SK-N-SH treated with all-trans-retinoic acid at 6 μM for 48 hours (cell line): ENCODE measurements around the gene ASIC3.

Experiments used
- ARNTL ChIP-seq: fragments of 450-650 bp; formaldehyde crosslinking; IDR thresholded peaks from 2 replicates; pipeline ENCODE4 v1.5.0; 2020; ENCODE audit warnings: low read depth, mild to moderate bottlenecking, moderate library complexity, borderline replicate concordance
- ESRRG ChIP-seq: fragments of 250-450 bp; sonication (Bioruptor Pico); IDR thresholded peaks from 2 replicates; pipeline ENCODE4 v1.6.1; 2021; ENCODE audit warnings: mild to moderate bottlenecking
- PATZ1 ChIP-seq: fragments of 250-450 bp; sonication (Bioruptor Pico); IDR thresholded peaks from 2 replicates; pipeline ENCODE4 v1.8.0; 2020; ENCODE audit warnings: mild to moderate bottlenecking, moderate library complexity, borderline replicate concordance
- PPARA ChIP-seq: fragments of 250-450 bp; sonication (Bioruptor Pico); IDR thresholded peaks from 2 replicates; pipeline ENCODE4 v1.5.0; 2020; ENCODE audit warnings: mild to moderate bottlenecking, borderline replicate concordance
- RARB ChIP-seq: fragments of 250-450 bp; sonication (Bioruptor Pico); IDR thresholded peaks from 2 replicates; pipeline ENCODE4 v1.8.0; 2021; ENCODE audit warnings: mild to moderate bottlenecking, moderate library complexity
- SNAI2 ChIP-seq: fragments of 250-450 bp; sonication (Bioruptor Pico); IDR thresholded peaks from 2 replicates; pipeline ENCODE4 v1.5.0; 2020; ENCODE audit warnings: mild to moderate bottlenecking, moderate library complexity
- ZNF70 ChIP-seq: fragments of 450-650 bp; formaldehyde crosslinking; IDR thresholded peaks from 2 replicates; pipeline ENCODE4 v1.5.0; 2020; ENCODE audit warnings: mild to moderate bottlenecking, moderate library complexity
- ZNF8 ChIP-seq: fragments of 450-650 bp; formaldehyde crosslinking; IDR thresholded peaks from 2 replicates; pipeline ENCODE4 v1.5.0; 2020; ENCODE audit warnings: mild to moderate bottlenecking, moderate library complexity
- TF ChIP-seq, protein P1 (sequence below): fragments of 250-450 bp; sonication (Bioruptor Pico); IDR thresholded peaks from 2 replicates; pipeline ENCODE4 v1.5.0; 2020; ENCODE audit warnings: mild to moderate bottlenecking, moderate library complexity
- TF ChIP-seq, protein P2 (sequence below): fragments of 250-450 bp; sonication (Bioruptor Pico); IDR thresholded peaks from 2 replicates; pipeline ENCODE4 v1.5.1; 2020; ENCODE audit warnings: low read depth, mild to moderate bottlenecking, moderate library complexity
- TF ChIP-seq, protein P3 (sequence below): fragments of 250-450 bp; sonication (Bioruptor Pico); IDR thresholded peaks from 2 replicates; pipeline ENCODE4 v1.5.1; 2021; ENCODE audit warnings: mild to moderate bottlenecking, moderate library complexity

DNA sequence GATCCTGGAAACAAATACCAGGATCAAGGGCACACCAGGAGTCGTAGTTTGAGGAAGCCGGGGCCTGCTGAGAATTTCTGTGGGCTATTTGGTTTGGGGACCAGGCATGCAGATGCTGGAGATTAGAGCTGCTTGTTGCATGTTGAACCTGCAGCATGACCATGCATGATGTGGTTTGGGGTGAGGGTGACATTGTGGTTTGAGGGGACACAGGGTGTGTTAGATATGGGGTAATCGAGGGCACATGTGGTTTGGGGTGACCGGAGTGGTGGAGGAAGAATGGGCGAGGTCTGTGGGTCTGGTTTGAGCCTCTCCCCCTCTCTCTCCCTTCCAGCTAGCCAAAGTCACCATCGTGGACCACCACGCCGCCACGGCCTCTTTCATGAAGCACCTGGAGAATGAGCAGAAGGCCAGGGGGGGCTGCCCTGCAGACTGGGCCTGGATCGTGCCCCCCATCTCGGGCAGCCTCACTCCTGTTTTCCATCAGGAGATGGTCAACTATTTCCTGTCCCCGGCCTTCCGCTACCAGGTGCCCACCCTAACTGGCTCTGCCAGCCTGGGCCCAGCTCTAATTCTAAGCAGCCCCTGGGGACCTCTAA, 47.3 kb upstream of the ASIC3 start:
- TF ChIP-seq SNAI2 (CRISPR knock-in tag), result no peak
- no peak for TF ChIP-seq ESRRG (CRISPR knock-in tag)
- no peak for TF ChIP-seq PATZ1
- TF ChIP-seq ARNTL (CRISPR knock-in tag), result no peak
- TF ChIP-seq RARB (CRISPR knock-in tag), result no peak
- no peak for TF ChIP-seq PPARA (CRISPR knock-in tag)
- TF ChIP-seq, protein P1, sequence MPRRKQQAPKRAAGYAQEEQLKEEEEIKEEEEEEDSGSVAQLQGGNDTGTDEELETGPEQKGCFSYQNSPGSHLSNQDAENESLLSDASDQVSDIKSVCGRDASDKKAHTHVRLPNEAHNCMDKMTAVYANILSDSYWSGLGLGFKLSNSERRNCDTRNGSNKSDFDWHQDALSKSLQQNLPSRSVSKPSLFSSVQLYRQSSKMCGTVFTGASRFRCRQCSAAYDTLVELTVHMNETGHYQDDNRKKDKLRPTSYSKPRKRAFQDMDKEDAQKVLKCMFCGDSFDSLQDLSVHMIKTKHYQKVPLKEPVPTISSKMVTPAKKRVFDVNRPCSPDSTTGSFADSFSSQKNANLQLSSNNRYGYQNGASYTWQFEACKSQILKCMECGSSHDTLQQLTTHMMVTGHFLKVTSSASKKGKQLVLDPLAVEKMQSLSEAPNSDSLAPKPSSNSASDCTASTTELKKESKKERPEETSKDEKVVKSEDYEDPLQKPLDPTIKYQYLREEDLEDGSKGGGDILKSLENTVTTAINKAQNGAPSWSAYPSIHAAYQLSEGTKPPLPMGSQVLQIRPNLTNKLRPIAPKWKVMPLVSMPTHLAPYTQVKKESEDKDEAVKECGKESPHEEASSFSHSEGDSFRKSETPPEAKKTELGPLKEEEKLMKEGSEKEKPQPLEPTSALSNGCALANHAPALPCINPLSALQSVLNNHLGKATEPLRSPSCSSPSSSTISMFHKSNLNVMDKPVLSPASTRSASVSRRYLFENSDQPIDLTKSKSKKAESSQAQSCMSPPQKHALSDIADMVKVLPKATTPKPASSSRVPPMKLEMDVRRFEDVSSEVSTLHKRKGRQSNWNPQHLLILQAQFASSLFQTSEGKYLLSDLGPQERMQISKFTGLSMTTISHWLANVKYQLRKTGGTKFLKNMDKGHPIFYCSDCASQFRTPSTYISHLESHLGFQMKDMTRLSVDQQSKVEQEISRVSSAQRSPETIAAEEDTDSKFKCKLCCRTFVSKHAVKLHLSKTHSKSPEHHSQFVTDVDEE (CRISPR knock-in tag), result no peak
- TF ChIP-seq, protein P2, sequence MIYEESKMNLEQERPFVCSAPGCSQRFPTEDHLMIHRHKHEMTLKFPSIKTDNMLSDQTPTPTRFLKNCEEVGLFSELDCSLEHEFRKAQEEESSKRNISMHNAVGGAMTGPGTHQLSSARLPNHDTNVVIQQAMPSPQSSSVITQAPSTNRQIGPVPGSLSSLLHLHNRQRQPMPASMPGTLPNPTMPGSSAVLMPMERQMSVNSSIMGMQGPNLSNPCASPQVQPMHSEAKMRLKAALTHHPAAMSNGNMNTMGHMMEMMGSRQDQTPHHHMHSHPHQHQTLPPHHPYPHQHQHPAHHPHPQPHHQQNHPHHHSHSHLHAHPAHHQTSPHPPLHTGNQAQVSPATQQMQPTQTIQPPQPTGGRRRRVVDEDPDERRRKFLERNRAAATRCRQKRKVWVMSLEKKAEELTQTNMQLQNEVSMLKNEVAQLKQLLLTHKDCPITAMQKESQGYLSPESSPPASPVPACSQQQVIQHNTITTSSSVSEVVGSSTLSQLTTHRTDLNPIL (CRISPR knock-in tag), result no peak
- TF ChIP-seq, protein P3, sequence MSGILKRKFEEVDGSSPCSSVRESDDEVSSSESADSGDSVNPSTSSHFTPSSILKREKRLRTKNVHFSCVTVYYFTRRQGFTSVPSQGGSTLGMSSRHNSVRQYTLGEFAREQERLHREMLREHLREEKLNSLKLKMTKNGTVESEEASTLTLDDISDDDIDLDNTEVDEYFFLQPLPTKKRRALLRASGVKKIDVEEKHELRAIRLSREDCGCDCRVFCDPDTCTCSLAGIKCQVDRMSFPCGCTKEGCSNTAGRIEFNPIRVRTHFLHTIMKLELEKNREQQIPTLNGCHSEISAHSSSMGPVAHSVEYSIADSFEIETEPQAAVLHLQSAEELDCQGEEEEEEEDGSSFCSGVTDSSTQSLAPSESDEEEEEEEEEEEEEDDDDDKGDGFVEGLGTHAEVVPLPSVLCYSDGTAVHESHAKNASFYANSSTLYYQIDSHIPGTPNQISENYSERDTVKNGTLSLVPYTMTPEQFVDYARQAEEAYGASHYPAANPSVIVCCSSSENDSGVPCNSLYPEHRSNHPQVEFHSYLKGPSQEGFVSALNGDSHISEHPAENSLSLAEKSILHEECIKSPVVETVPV (CRISPR knock-in tag), result no peak
- no peak for TF ChIP-seq ZNF8 (CRISPR knock-in tag)
- no peak for TF ChIP-seq ZNF70
